ENCODE results near the gene CCDC106.
A peak's percentile ranks its signal among the peaks of the same experiment; 100 is the strongest.

CCDC106 gene

GRCh38 chr19:55687281-55688201, 39.5 kb downstream of the CCDC106 start:
- no peak overlapping the region for H3K27ac Mint-ChIP-seq
- H3K4me3 Mint-ChIP-seq, result no peak overlapping the region
- H3K36me3 Mint-ChIP-seq, result no peaks in the 10 kb centered on the region
- peaks cover 11% of the 10 kb centered on the region for H3K4me1 Mint-ChIP-seq
- H3K9me3 Mint-ChIP-seq, result no peaks in the 10 kb centered on the region
- no peaks in the 10 kb centered on the region for H3K27me3 Mint-ChIP-seq

- peaks cover 8% of the 10 kb centered on the region for H3K4me1 Mint-ChIP-seq
- no peak overlapping the region for H3K4me3 Mint-ChIP-seq
- no peaks in the 10 kb centered on the region for H3K9me3 Mint-ChIP-seq
- H3K27ac Mint-ChIP-seq, result peak overlapping the region; percentile 30
- H3K27me3 Mint-ChIP-seq, result no peaks in the 10 kb centered on the region
- H3K36me3 Mint-ChIP-seq, result no peaks in the 10 kb centered on the region
Measured at GRCh38 chr19:55688422-55689218, 40.6 kb downstream of the CCDC106 start.

GRCh38 chr19:55689411-55690108, 41.5 kb downstream of the CCDC106 start:
- no peak overlapping the region for H3K4me3 Mint-ChIP-seq
- peaks cover 3% of the 10 kb centered on the region for H3K4me1 Mint-ChIP-seq
- no peaks in the 10 kb centered on the region for H3K9me3 Mint-ChIP-seq
- H3K36me3 Mint-ChIP-seq, result no peaks in the 10 kb centered on the region
- H3K27me3 Mint-ChIP-seq, result no peaks in the 10 kb centered on the region
- H3K27ac Mint-ChIP-seq, result no peak overlapping the region

GRCh38 chr19:55690109-55690768, 42.2 kb downstream of the CCDC106 start:
- Mint-ChIP-seq H3K36me3 (no peaks in the 10 kb centered on the region), H3K9me3 (no peaks in the 10 kb centered on the region), H3K27me3 (no peaks in the 10 kb centered on the region), H3K4me1 (no peaks in the 10 kb centered on the region), H3K4me3 (no peak overlapping the region), H3K27ac (no peak overlapping the region)

GRCh38 chr19:55690769-55691545, 42.9 kb downstream of the CCDC106 start:
- Mint-ChIP-seq H3K36me3 (no peaks in the 10 kb centered on the region), H3K9me3 (no peaks in the 10 kb centered on the region)

GRCh38 chr19:55691561-55692481, 43.8 kb downstream of the CCDC106 start:
- Mint-ChIP-seq H3K4me3 (no peak overlapping the region), H3K4me1 (no peaks in the 10 kb centered on the region), H3K9me3 (no peaks in the 10 kb centered on the region), H3K27ac (no peak overlapping the region), H3K27me3 (no peaks in the 10 kb centered on the region), H3K36me3 (no peaks in the 10 kb centered on the region)

More at GRCh38 chr19:55690769-55691545, 42.9 kb downstream of the CCDC106 start:
- Mint-ChIP-seq H3K4me1 (no peaks in the 10 kb centered on the region), H3K27ac (no peak overlapping the region), H3K27me3 (no peaks in the 10 kb centered on the region), H3K4me3 (no peak overlapping the region)

- no peak overlapping the region for H3K4me3 Mint-ChIP-seq
- H3K27ac Mint-ChIP-seq, result no peak overlapping the region
- H3K4me1 Mint-ChIP-seq, result no peaks in the 10 kb centered on the region
- no peaks in the 10 kb centered on the region for H3K36me3 Mint-ChIP-seq
- H3K9me3 Mint-ChIP-seq, result no peaks in the 10 kb centered on the region
- no peaks in the 10 kb centered on the region for H3K27me3 Mint-ChIP-seq
Measured at GRCh38 chr19:55692681-55693081, 44.7 kb downstream of the CCDC106 start.

GRCh38 chr19:55693336-55693974, 45.4 kb downstream of the CCDC106 start:
- Mint-ChIP-seq H3K27ac (no peak overlapping the region), H3K4me3 (no peak overlapping the region), H3K9me3 (no peaks in the 10 kb centered on the region), H3K4me1 (no peaks in the 10 kb centered on the region), H3K27me3 (no peaks in the 10 kb centered on the region), H3K36me3 (peaks cover under 1% of the 10 kb centered on the region)

GRCh38 chr19:55694241-55694655, 46.2 kb downstream of the CCDC106 start:
- Mint-ChIP-seq H3K4me3 (no peak overlapping the region), H3K9me3 (no peaks in the 10 kb centered on the region), H3K36me3 (peaks cover 2% of the 10 kb centered on the region), H3K27ac (no peak overlapping the region), H3K27me3 (no peaks in the 10 kb centered on the region), H3K4me1 (no peaks in the 10 kb centered on the region)

- Mint-ChIP-seq H3K27ac (no peak overlapping the region), H3K4me1 (no peaks in the 10 kb centered on the region), H3K4me3 (no peak overlapping the region), H3K36me3 (peaks cover 2% of the 10 kb centered on the region), H3K9me3 (no peaks in the 10 kb centered on the region), H3K27me3 (no peaks in the 10 kb centered on the region)
Measured at GRCh38 chr19:55694656-55695491, 46.9 kb downstream of the CCDC106 start.

GRCh38 chr19:55695511-55696290, 47.7 kb downstream of the CCDC106 start:
- H3K4me1 Mint-ChIP-seq, result no peaks in the 10 kb centered on the region
- no peaks in the 10 kb centered on the region for H3K9me3 Mint-ChIP-seq
- H3K27me3 Mint-ChIP-seq, result no peaks in the 10 kb centered on the region
- no peak overlapping the region for H3K27ac Mint-ChIP-seq
- peaks cover 2% of the 10 kb centered on the region for H3K36me3 Mint-ChIP-seq
- no peak overlapping the region for H3K4me3 Mint-ChIP-seq

Measured in activated naive CD4-positive, alpha-beta T cell treated with anti-CD3 and anti-CD28 coated beads, Interleukin-2, amount 50 U/mL, for 24 hours (primary cell).